H1 (cell line): Measurements from ENCODE around the gene MMUT. TPM values are rescaled to one million over a fixed set of nuclear protein-coding genes. Genes with fewer than 3 reads are reported as not detected.

Source experiments
- EP300 ChIP-seq, 2 experiments: IDR thresholded peaks; 1 replicate in 1 of 2; 2 replicates in 1 of 2; pipeline ENCODE4 v1.6.1; 2011 to 2012; ENCODE audit warnings: low read depth in 2 of 2, low read length in 2 of 2, mild to moderate bottlenecking in 2 of 2, borderline replicate concordance in 1 of 2, inconsistent platforms in 1 of 2, moderate library complexity in 1 of 2
- MAX ChIP-seq: IDR thresholded peaks from 2 replicates; pipeline ENCODE4 v1.6.1; 2012; ENCODE audit warnings: inconsistent platforms
- POLR2AphosphoS5 ChIP-seq: IDR thresholded peaks from 2 replicates; pipeline ENCODE4 v1.6.1; 2011; ENCODE audit warnings: low read depth, low read length
- RFX5 ChIP-seq: IDR thresholded peaks from 2 replicates; pipeline ENCODE4 v1.6.1; 2011; ENCODE audit warnings: low read depth, low read length, improper control_type of control experiment, borderline replicate concordance
- SIN3A ChIP-seq, 2 experiments: IDR thresholded peaks in 1 of 2; conservative IDR thresholded peaks in 1 of 2; 2 replicates each; pipeline ENCODE4 v1.6.1; 2011 to 2012; ENCODE audit warnings: low read length in 2 of 2, improper control_type of control experiment in 1 of 2, low read depth in 1 of 2, mild to moderate bottlenecking in 1 of 2
- polyA plus RNA-seq, 7 experiments: library from polyadenylated mRNA; depleted of rRNA in 3 of 7; stranded (reverse) in 5 of 7; unstranded in 2 of 7; fragments of >200 nt in 5 of 7; fragments of 200-250 nt in 2 of 7; gene quantifications; 1 replicate in 5 of 7; 2 replicates in 1 of 7; 4 replicates in 1 of 7; pipeline versions ENCODE4 v1.2.1 to v1.2.3, GENCODE V29; 2011 to 2013; ENCODE audit warnings: missing spikeins in 2 of 7, mixed read lengths in 2 of 7
- total RNA-seq: library from RNA; stranded (reverse); fragmentation: NEBNext Ultra II Directional; extraction: Animal tissue kit (Norgen Biotek cat#: 25700); gene quantifications from 2 replicates; pipeline ENCODE4 v1.2.1, GENCODE V29; 2021

Gene MMUT
- total and polyA plus RNA-seq, 2 of the 8 experiments (the other 6 are each of a cell fraction or from before 2014, with no cell fraction given) = 5.2 to 13.0 TPM

- TF ChIP-seq RFX5 (no peak), POLR2AphosphoS5 (no peak), EP300 (IDR thresholded peaks at IDR 0.05; ENCODE audit: borderline replicate concordance in 1 of 2, low read depth in 2 of 2, low read length in 2 of 2) (no peak), MAX (no peak), SIN3A (conservative IDR thresholded peaks at IDR 0.05 in 1 of 2, IDR thresholded peaks at IDR 0.05 in 1 of 2; ENCODE audit: low read depth in 1 of 2, low read length in 2 of 2) (no peak)
These were observed 36.1 kb upstream of the MMUT start (continued) for GRCh38 chr6:49499126-49499525.
